HEK293 (cell line): ENCODE results near the gene UBE3B.

Experiments
- CTCF ChIA-PET: fragments of 350-600 bp; formaldehyde crosslinking; extraction: SDS; loops from one replicate; lab custom pipeline; 2021; ENCODE audit warnings: antibody characterized with exemption; lab: Yijun Ruan, JAX
- POLR2A ChIA-PET: fragments of 300-600 bp; formaldehyde crosslinking; extraction: SDS; loops from one replicate; lab custom pipeline; 2020; ENCODE audit warnings: antibody characterized with exemption, inconsistent platforms; lab: Yijun Ruan, JAX
- H3K27ac ChIP-seq: fragments of 200-500 bp; sonication (Bioruptor generic); 2 replicates; pipeline ENCODE4 v1.5.1; 2014; ENCODE audit warnings: low read depth, low read length, control low read depth, inconsistent platforms; ENCODE audit errors: extremely low read depth
- H3K36me3 ChIP-seq, 2 experiments: fragments of 200-500 bp in 1 of 2; sonication (Bioruptor generic) in 1 of 2; 1 replicate in 1 of 2; 2 replicates in 1 of 2; pipeline ENCODE4 v1.5.1; 2014 to 2017; ENCODE audit warnings: inconsistent platforms in 2 of 2, low read length in 2 of 2; ENCODE audit not compliant: control insufficient read depth in 2 of 2, insufficient read depth in 1 of 2
- H3K4me1 ChIP-seq: fragments of 200-500 bp; sonication (Bioruptor generic); 2 replicates; pipeline ENCODE4 v1.5.1; 2014; ENCODE audit warnings: mild to moderate bottlenecking, low read length, inconsistent platforms; ENCODE audit not compliant: control insufficient read depth, insufficient read depth
- H3K4me3 ChIP-seq: 2 replicates; pipeline ENCODE4 v1.5.1; 2011; ENCODE audit warnings: low read depth, mild to moderate bottlenecking, control low read depth, low read length, moderate library complexity
- H3K9me3 ChIP-seq: fragments of 200-500 bp; sonication (Bioruptor generic); 2 replicates; pipeline ENCODE4 v1.5.1; 2014; ENCODE audit warnings: low read depth, low read length, inconsistent platforms; ENCODE audit not compliant: control insufficient read depth, insufficient read depth
- FEZF1 ChIP-seq: fragments of 450-650 bp; formaldehyde crosslinking; IDR thresholded peaks from 2 replicates; pipeline ENCODE4 v1.5.1; 2016; ENCODE audit warnings: missing biosample characterization, missing genetic modification characterization
- INSM2 ChIP-seq: fragments of 450-650 bp; formaldehyde crosslinking; IDR thresholded peaks from 2 replicates; pipeline ENCODE4 v1.5.1; 2016; ENCODE audit warnings: missing biosample characterization, missing genetic modification characterization
- PBX3 ChIP-seq: sonication (generic); formaldehyde crosslinking; IDR thresholded peaks from 2 replicates; pipeline ENCODE4 v1.8.1; 2022; ENCODE audit warnings: mild to moderate bottlenecking, moderate library complexity, missing genetic modification reagents
- SCRT1 ChIP-seq: fragments of 450-650 bp; formaldehyde crosslinking; IDR thresholded peaks from 2 replicates; pipeline ENCODE4 v1.5.1; 2016; ENCODE audit warnings: missing biosample characterization, missing genetic modification characterization, borderline replicate concordance
- SCRT2 ChIP-seq: fragments of 450-650 bp; formaldehyde crosslinking; IDR thresholded peaks from 2 replicates; pipeline ENCODE4 v1.5.1; 2016; ENCODE audit warnings: missing biosample characterization, missing genetic modification characterization
- ZBTB11 ChIP-seq: fragments of 450-650 bp; formaldehyde crosslinking; conservative IDR thresholded peaks from 2 replicates; pipeline ENCODE4 v1.5.1; 2016; ENCODE audit warnings: low read depth, missing biosample characterization, missing genetic modification characterization
- ZBTB26 ChIP-seq: fragments of 450-650 bp; formaldehyde crosslinking; optimal IDR thresholded peaks from 2 replicates; pipeline ENCODE3; 2016; ENCODE audit warnings: missing biosample characterization, mild to moderate bottlenecking, missing genetic modification characterization
- ZFP69B ChIP-seq: fragments of 450-650 bp; formaldehyde crosslinking; IDR thresholded peaks from 2 replicates; pipeline ENCODE4 v1.5.1; 2016; ENCODE audit warnings: missing biosample characterization, missing genetic modification characterization
- ZNF174 ChIP-seq: fragments of 450-650 bp; formaldehyde crosslinking; IDR thresholded peaks from 2 replicates; pipeline ENCODE4 v1.5.0; 2017; ENCODE audit warnings: missing biosample characterization, mild to moderate bottlenecking, missing genetic modification characterization
- ZNF18 ChIP-seq: fragments of 450-650 bp; formaldehyde crosslinking; IDR thresholded peaks from 2 replicates; pipeline ENCODE4 v1.5.1; 2016; ENCODE audit warnings: missing biosample characterization, missing genetic modification characterization
- ZNF19 ChIP-seq: fragments of 450-650 bp; formaldehyde crosslinking; IDR thresholded peaks from 2 replicates; pipeline ENCODE4; 2016; ENCODE audit warnings: missing biosample characterization, missing genetic modification characterization, low read depth
- ZNF2 ChIP-seq: fragments of 450-650 bp; formaldehyde crosslinking; IDR thresholded peaks from 2 replicates; pipeline ENCODE4 v1.5.1; 2016; ENCODE audit warnings: missing biosample characterization, missing genetic modification characterization
- ZNF221 ChIP-seq: fragments of 450-650 bp; formaldehyde crosslinking; IDR thresholded peaks from 2 replicates; pipeline ENCODE4 v1.5.1; 2017; ENCODE audit warnings: missing biosample characterization, missing genetic modification characterization, borderline replicate concordance
- ZNF248 ChIP-seq: fragments of 450-650 bp; formaldehyde crosslinking; IDR thresholded peaks from 2 replicates; pipeline ENCODE4 v1.5.1; 2017; ENCODE audit warnings: missing biosample characterization, missing genetic modification characterization
- ZNF354C ChIP-seq: fragments of 450-650 bp; formaldehyde crosslinking; IDR thresholded peaks from 2 replicates; pipeline ENCODE4 v1.5.1; 2016; ENCODE audit warnings: missing biosample characterization, missing genetic modification characterization, low read depth, borderline replicate concordance
- ZNF449 ChIP-seq: fragments of 450-650 bp; formaldehyde crosslinking; IDR thresholded peaks from 2 replicates; pipeline ENCODE4 v1.5.1; 2017; ENCODE audit warnings: missing biosample characterization, mild to moderate bottlenecking, missing genetic modification characterization, moderate library complexity
- ZNF555 ChIP-seq: fragments of 450-650 bp; formaldehyde crosslinking; conservative IDR thresholded peaks from 2 replicates; pipeline ENCODE4 v1.5.1; 2017; ENCODE audit warnings: missing biosample characterization, mild to moderate bottlenecking, missing genetic modification characterization, inconsistent platforms
- ZNF558 ChIP-seq: fragments of 450-650 bp; formaldehyde crosslinking; IDR thresholded peaks from 2 replicates; pipeline ENCODE4 v1.5.1; 2016; ENCODE audit warnings: missing biosample characterization, missing genetic modification characterization
- ZNF600 ChIP-seq: fragments of 450-650 bp; formaldehyde crosslinking; IDR thresholded peaks from 2 replicates; pipeline ENCODE4 v1.5.1; 2016; ENCODE audit warnings: missing biosample characterization, missing genetic modification characterization
- ZNF704 ChIP-seq: fragments of 450-650 bp; formaldehyde crosslinking; IDR thresholded peaks from 2 replicates; pipeline ENCODE4 v1.5.1; 2016; ENCODE audit warnings: missing biosample characterization, missing genetic modification characterization
- ZNF776 ChIP-seq: fragments of 450-650 bp; formaldehyde crosslinking; IDR thresholded peaks from 2 replicates; pipeline ENCODE4 v1.5.0; 2017; ENCODE audit warnings: missing biosample characterization, missing genetic modification characterization, borderline replicate concordance

The UBE3B gene

GRCh38 chr12:109567967-109568366 is 90.5 kb downstream of the UBE3B start:
- ChIA-PET POLR2A (interaction anchor here (0.6 kb wide), 1 partner anchor 130 kb away, joined by 4 read pairs; no protein-coding TSS in a partner anchor), CTCF (interaction anchor here (0.6 kb wide), 1 partner anchor 172 kb away, joined by 3 read pairs; no protein-coding TSS in a partner anchor)
- peaks cover 22 to 62% of the 10 kb centered on the region in 2 experiments; a peak in 2 of 3 replicates for H3K36me3 ChIP-seq

GRCh38 chr12:109568486-109568885 is 91.1 kb downstream of the UBE3B start:
- ChIA-PET POLR2A (interaction anchor here (0.6 kb wide), 1 partner anchor 131 kb away, joined by 4 read pairs; no protein-coding TSS in a partner anchor), CTCF (interaction anchor here (0.8 to 1.1 kb wide), 2 partner anchors 29 to 140 kb away, joined by 3 read pairs; no protein-coding TSS in a partner anchor)
- Histone ChIP-seq H3K9me3 (no peaks in the 10 kb centered on the region), H3K4me1 (no peaks in the 10 kb centered on the region), H3K36me3 (peaks cover 22 to 57% of the 10 kb centered on the region in 2 experiments; a peak in 2 of 3 replicates), H3K27ac (no peak overlapping the region), H3K4me3 (no peak overlapping the region)
- TF ChIP-seq ZNF558 (tag by site-specific recombination) (no peak), SCRT1 (tag by site-specific recombination) (no peak), ZNF221 (no peak), ZBTB26 (tag by site-specific recombination) (no peak), PBX3 (no peak), ZNF449 (tag by site-specific recombination) (no peak), ZNF248 (no peak), ZNF600 (no peak), ZNF555 (tag by site-specific recombination) (no peak), SCRT2 (tag by site-specific recombination) (no peak), ZNF19 (tag by site-specific recombination) (no peak), ZNF354C (tag by site-specific recombination) (no peak), ZNF704 (tag by site-specific recombination) (no peak), FEZF1 (tag by site-specific recombination) (no peak), ZFP69B (no peak), ZBTB11 (tag by site-specific recombination) (no peak), INSM2 (tag by site-specific recombination) (no peak), ZNF174 (no peak), ZNF2 (tag by site-specific recombination) (no peak)

More at GRCh38 chr12:109567967-109568366, 90.5 kb downstream of the UBE3B start:
- Histone ChIP-seq H3K9me3 (no peaks in the 10 kb centered on the region), H3K27ac (no peak overlapping the region), H3K4me1 (no peaks in the 10 kb centered on the region), H3K4me3 (no peak overlapping the region)
- TF ChIP-seq ZNF776 (tag by site-specific recombination) (no peak), ZNF18 (tag by site-specific recombination) (no peak), ZNF555 (tag by site-specific recombination) (no peak)
